SW480 (cell line): ENCODE results near the gene VGF.
"Not testable (repeated sequence)": the region's sequence is repeated elsewhere in the genome, so short reads cannot be mapped to it uniquely, and the experiment has no call there.

Experiments used
- DNase-seq: peaks from one replicate; pipeline ENCODE4 v3.0.0-alpha.2; 2016; ENCODE audit warnings: low spot score

The VGF gene

DNA sequence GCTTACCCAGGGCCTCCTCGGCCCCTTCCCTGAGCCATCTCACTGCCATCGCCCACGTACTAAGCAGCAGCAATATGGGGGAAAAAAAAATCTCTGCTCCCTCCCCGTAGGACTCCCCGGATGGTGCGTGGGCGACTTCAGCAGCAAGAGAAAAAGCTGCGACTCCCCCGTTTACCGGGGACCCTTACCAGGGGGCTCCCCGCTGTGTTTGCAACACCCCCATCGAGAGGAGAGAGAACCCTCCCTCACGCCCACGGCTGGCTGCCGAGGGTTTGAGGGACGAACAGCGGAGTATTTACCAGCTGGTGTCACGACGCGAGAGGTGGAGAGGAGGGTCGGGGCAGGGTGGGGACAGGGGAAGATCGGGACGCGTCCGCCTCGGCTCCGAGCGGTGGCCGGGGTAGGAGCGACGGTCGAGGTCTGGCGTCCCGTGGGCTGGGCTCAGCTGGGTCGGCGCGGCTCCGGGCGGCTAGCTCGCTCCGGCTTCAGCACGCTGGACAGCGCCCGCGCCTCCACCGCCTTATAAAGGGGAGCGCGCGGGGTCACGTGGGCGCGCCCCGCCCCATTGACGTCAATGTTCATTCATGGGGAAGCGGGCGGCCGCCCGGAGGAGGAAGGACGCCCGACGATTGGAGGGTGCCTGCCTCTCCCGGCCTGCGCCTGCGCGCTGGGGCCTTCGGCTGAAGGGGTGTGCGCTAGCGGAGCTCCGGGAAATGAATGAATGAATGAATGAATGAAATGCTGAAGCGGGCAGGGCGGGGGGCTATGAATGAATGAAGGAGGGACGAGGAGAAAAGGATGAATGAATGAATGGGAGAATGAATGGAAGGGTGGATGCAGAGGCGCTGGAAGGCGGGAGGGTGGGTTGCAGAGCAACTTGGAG lies at the start of gene VGF:
Gene VGF (minus strand): TSS at position 495 of the 883 bp plus-strand sequence. CDS start 726 bp downstream, outside the sequence.
- peak; percentile 98 for DNase-seq

DNA sequence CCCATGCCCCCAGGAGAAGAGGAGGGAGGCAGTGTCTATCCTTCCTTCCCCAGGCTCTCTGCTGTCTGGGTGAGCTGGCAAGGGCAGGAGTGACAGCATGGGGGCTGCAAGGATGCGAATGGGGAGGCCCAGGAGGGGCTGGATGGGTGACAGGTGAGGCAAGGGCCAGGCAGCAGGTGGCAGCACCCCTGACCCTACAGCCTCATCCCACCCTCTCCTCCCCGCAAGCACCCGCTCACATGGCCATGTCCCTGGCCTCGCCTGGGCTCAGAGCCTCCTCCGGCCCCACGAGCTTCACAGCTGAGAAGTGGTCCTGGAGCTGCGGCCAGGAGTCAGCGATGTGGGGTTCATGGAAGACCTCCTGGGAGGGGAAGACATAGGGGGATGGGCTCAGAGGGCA lies 46.6 kb upstream of the VGF start:
- DNase-seq, result no peak

DNA sequence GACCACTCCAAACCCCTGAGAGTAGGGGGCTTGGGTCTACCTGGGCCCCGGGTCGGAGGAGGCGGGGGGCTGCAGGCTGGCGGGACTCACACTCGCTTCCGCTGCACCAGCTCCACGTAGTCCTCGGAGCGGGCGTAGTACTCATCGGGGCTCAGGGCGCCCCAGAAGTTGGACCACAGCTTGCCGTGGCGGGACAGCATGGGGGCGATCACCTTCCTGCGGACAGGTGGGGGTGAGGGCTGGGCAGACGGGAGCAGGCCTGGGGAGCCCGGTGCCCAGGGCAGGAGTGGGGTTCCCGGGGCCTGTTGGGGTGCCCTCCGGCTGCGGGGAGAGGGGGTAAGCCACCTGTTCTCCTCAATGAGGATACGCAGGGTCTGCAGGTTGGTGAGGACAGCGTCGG lies 46.1 kb upstream of the VGF start:
- no peak for DNase-seq

DNA sequence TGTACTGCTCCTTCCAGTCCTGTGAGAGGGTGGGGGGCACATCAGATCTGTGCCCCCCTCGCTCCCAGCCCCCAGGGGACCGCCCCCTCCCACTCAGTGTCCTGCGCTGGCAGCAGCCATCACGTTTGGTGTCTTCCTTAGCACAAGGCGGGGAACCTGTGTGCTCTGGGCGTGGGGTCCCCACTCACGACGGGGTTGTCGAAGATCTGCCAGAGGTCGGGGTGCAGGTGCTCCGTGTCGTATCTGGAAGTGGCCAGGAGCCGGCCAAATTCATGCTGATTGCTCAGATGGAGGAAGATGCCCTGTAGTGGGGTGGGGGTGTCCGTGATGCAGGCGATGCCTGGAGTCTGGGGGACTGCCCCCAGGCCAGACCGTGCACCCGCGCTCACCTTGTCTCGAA lies 44.8 kb upstream of the VGF start:
- DNase-seq, result no peak

DNA sequence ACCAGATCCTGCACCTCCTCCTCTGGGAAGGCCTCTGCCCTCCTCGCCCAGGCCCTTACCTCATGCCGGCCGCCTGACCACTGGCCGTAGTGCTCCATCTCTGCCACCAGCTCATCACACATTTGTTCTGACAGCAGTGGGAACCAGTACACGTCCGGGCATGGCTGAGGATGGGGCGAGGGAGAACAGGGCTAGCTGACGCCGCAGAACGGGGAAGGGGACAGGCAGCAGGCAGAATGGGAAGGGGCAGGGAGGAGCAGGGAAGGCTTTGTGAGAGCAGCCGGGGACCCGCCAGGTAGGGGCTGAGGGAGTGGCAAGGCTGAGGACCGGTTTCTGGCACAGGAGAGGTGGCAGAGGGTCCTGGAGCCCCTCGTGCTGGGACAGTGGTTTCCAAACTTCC lies 43.4 kb upstream of the VGF start:
- DNase-seq, result no peak

DNA sequence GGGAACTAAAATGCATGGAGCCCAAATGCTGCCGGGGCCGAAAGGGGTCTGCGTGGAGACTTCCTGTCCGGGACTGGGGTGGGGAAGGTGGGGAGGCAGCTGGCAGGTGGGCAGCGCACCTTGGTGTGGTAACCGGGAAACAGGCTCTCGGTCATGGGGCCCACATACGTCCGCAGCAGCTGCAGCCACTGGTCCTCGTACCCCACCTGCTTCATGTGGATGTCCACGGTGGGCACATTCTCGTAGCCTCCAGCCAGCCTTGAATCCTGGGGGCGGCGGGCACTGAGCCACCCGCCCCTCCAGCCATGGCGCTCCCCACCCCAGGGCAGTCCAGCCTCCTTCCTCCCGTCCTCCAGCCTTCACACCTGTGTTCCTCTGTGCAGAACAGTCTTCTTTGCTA lies 42.1 kb upstream of the VGF start:
- DNase-seq, result no peak

DNA sequence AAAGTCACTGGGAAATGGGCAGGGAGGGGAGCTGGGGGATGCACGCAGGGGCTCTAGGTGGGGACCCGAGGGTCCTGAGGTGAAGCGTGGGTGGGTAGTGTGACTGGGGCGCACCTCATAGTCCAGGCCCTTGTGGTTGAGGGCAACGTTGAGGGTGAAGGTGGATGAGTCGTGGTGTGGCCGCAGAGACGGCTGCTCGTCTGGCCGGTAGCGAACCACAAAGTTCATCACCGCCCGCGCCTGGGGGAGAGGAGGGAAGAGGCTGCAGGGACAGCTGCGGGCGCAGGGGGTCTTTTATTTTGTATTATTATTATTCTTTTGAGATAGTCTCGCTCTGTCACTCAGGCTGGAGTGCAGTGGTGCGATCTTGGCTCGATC lies 41.3 kb upstream of the VGF start:
- DNase-seq, result no peak

DNA sequence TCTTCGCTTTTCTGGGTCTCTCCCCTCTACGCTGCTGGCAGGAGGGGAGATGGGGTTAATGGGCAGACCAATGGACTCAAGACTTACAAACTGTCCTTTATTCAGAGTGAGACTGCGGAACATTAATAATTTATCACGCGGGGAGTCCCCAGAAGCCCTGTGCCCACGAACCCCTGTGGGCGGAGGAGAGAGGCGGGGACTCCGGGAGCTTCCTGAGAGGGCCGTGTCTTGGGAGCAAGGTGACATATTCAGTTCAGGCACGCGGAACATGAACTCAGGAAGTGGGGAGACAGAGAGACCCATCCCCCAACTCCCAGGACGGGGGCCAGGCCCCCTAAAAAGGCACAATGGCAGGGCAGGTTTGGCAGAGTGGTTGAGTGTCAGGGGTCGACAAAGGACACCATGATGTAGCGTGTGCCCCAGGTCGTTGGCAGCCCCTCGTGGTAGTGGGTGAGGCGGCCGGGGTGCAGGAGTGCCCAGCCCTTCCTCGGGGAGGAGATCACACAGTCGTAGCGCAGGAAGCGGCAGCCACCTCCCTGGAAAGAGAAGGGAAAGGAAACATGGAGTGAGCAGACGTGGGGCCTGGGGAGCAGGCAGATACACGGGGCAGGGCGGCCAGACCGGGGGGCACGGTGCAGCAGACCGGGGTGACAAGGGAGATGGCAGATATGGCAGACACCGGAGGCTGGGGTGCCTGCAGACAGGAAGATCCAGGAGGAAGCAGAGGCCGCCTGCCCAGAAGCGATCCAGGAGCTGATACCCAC lies 40.7 kb upstream of the VGF start:
- no peak for DNase-seq

DNA sequence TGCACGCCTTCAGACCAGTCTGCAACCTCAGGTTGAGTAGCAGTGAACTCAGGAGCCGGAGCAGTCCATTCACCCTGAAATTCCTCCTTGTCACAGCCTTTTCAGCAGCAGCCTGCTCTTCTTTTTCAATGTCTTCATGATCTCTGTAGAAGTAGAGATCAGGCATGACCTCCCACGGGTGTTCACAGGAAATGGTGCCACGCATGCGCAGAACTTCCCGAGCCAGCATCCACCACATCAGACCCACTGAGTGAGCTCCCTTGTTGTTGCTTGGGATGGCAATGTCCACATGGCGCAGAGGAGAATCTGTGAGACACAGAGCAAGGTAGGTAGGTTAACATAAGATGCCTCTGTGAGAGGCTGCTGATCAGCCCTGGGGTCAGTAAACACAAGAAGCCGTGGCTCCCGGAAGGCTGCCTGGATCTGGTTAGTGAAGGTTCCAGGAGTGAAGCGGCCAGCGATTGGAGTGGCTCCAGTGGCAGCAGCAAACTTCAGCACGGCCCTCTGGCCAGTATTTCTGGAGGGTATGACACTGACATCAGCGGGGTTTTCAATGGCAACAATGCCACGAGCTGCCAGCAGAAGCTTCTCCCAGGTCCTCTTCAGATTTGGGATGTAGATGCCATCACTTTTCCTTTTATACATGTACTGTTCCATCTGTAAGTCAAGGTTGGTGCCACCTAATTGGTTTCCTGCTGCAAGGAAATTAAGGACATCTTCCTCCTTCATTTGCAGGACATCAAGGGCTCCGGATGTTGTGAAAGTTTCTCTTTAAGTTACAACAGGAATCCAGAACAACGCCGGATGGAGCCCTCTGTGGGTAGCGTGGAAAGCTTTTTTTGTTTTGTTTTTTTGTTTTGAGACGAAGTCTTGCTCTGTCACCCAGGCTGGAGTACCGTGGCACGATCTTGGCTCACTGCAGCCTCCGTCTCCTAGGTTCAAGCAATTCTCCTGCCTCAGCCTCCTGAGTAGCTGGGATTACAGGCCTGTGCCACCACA lies 38.7 kb upstream of the VGF start:
- not testable (repeated sequence) for DNase-seq

DNA sequence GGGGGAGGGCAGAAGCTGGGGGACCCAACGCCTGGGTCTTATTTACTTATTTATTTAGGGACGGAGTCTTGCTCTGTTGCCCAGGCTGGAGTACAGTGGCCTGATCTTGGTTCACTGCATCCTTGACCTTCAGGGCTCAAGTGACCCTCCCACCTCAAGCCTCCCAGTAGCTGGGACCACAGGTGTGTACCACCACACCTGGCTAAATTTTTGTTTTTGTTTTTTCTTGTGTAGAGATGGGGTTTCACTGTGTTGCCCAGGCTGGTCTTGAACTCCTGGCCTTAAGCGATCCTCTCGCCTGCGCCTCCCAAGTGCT lies 37.2 kb upstream of the VGF start:
- DNase-seq, result no peak

DNA sequence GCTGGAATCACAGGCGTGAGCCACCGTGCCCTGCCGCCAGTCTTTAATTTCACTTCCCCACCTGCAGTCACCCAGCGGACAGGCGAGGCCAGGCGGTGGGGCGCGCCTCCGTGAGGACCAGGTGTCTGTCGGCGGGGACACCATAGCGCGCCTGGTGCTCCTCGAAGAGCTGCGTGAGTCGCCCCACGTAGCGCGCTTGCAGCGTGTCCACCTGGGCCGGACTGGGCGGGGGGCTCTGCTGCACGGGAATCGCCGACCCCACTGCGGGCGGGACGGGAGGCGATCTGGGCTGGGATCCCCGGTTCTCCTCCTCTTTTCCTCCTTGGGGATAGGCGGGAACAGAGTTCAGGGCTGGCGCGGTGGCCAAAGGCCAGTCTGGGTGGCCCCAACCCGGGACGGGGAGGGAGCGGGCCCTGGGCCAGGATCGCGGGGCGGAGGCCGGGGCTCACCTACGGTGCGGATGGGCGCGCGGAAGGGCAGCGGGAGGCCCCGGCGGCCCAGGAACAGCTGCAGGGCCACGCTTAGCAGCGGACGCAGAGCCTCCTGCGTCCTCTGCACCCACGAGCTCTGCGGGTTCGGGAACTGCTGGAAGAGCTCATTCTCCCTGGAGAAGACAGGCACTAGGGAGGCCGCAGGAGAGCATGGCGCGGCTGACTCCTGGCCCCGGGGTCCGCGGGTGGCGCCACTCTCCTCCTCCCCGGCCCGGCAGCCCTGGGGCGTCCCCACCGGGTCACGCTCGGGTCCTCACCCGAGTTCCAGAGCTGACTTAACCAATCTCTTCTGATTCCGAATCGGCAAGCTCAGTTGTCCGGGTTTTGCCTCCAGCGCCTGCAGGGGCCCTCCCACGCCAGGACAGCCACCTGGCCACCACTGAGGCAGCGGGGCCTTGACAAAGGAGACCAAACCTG lies 36.6 kb upstream of the VGF start:
- no peak for DNase-seq

DNA sequence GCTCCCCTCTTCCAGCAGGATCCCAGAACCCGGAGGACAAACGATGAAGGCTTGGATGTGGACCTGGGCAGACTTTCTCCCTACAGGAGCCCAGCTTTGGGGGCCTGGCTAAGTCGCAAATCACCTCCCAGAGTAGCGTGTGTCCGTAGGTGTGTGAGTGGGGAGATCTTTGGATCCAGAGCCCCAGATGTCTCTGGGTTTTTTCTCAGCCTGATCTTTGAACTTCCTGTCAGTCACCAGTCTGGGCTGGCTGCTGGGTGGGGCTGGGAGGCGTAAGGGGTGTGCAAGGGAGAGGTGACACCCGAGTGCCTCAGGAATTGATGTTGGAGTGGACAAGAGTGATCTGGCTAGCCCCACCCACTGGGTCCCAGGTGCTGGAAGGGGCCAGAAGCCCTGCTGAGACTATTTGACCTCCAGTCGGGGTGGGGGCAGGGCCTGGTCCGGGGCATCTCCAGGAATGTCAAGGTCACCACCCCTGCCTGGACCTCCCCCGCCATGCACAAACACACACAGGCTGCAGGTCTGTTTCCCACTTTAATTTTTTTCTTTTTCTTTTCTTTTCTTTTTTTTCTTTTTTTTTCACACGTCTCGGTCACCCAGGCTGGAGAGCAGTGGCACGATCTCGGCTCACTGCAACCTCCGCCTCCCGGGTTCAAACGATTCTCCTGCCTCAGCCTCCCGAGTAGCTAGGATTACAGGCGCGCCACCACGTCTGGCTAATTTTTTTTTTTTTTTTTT lies 35.7 kb upstream of the VGF start, which contains the start of gene MOGAT3:
Gene MOGAT3 (minus strand): TSS at position 175 of the 738 bp plus-strand sequence. CDS start 182 bp downstream, outside the sequence.
- peak; percentile 87 for DNase-seq

DNA sequence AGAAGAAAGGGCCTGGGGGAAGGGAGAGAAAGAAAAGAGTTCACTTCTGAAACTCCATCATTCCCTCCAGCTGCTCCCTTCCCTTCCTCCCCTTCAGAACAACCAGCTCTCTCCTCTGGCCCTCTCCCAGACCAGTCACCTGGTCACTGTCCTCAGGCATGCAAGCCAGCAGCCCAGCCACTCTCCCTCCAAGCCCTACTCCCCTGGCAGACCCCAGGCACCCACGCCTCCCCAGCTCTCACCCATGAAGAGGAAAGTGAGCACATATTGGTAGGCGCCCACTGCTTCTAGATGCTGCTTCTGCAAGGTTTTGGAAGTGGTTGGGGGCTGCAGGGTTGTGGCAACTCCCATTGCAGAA lies 35.1 kb upstream of the VGF start:
- DNase-seq, result no peak

DNA sequence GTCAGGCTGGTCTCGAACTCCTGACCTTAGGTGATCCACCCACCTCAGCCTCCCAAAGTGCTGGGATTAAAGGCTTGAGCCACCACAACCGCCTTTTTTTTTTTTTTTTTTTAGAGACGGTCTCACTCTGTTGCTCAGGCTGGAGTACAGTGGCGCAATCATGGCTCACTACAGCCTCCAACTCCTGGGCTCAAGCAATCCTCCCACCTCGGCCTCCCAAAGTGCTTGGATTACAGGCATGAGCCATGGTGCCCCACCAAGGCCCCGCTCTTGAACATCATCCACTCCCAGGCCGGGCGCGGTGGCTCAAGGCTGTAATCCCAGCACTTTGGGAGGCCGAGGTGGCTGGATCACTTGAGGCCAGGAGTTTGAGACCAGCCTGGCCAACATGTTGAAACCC lies 34.2 kb upstream of the VGF start:
- not testable (repeated sequence) for DNase-seq

DNA sequence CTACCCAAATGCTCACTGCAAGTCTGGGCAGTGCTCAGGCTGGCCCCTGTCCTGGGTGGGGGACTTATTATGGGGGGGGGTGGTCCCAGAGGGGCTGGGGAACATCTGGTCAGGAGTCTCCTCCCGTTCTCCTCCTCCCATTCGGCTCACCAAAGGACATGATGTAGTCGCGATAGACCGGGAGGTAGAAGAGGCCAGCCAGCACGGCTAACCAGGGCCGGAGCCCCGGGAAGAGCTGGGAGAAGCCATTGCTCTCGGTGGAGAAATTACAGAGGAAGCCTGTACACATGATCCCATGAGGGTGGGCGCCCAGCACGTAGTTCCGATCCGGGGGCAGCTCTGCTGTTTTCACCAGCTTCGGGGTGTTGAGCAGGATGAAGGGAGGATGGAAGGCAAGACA lies 33.1 kb upstream of the VGF start:
- no peak for DNase-seq

DNA sequence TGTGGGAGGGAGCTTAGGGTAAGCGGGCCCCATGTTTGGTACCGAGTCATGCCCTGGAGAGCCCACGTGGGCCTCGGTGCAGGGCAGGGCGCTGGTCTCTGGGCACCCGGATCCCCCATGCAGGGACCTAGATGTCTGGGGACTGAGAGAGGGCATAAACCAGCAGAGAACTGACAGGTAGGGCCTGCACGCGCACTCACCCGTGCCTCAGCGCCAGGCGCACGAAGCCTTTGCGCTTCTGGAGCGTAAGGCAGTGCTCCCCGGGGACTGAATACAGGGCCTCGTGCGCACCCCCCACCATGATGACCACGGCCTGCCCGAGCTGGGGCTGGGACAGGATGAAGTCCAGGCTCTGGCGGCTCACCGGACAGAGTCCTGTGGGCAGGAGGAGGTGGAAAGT lies 32.6 kb upstream of the VGF start:
- no peak for DNase-seq

DNA sequence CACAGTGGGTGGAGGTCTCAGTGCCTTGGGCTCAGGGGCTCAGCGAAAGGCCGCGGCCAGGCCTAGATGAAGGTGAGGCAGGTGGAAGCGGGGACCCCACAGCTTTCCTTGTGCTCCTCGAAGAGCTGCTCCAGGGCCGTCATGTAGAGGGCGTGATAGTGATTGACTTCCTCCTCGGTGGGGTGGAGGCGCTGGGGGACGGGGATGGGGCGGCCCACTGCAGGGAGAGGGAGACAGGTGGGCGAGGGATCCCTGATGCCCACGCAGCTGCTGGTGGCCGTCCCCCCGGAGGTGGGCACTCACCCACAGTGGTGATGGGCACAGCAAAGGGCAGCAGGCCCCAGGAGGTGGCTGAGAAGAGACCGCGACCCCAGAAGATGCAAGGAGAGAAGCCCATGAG lies 30.5 kb upstream of the VGF start:
- no peak for DNase-seq

DNA sequence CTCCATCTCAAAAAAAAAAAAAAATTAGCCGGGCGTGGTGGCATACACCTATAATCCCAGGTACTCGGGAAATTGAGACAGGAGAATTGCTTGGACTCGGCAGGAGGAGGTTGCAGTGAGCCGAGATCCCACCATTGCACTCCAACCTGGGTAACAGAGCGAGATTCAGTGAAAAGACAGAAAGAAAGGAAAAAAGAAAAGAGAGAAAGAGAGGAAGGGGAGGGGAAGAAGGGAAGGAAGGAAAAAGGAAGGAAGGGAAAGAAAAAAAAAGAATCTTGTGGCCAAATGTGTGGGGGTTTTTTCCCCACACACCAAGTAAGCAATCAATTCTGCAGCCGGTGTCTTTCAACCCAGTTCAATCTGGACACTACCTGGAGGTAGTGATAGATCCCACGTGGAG lies 23.7 kb upstream of the VGF start:
- no peak for DNase-seq

DNA sequence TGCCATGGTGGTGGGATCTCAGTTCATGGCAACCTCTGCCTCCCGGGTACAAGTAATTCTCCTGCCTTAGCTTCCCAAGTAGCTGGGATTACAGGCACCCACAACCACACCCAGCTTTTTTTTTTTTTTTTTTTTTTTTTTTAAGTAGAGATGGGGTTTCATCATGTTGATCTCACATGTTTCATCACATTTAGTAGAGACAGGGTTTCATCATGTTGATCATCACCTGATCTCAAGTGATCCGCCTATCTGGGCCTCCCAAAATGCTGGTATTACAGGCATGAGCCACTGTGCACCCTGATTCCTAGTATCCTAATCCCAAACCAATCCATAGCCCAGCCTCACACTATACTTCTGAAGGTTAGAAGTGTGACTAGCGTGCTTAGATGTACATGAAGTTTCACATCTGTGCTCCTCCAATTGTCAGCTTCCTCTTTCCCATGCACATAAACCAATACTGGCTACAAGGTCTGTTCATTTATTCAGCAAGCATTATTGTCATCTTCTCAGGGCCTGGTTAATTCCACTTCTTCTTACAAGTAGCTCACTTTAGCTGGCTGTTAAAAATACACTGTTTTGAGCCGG lies 21.6 kb upstream of the VGF start:
- DNase-seq, result no peak

DNA sequence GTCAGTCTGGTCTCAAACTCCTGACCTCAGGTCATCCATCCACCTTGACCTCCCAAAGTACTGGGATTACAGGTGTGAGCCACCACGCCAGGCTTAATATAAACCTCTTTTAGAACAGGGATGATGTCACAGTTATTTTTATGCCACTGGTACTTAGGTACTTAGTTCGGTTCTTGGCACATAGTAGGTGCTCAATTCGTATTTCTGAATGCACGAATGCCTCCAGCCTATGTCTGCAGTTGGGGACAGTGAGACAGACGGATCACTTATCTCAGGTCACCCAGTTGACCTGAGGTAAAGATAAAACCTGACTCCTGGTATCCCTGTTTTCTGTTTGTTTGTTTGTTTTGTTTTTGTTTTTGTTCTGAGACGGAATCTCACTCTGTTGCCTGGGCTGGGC lies 20.8 kb upstream of the VGF start:
- DNase-seq, result no peak
